ENCODE results near the gene GRIK1. TPM values are rescaled to one million over a fixed set of nuclear protein-coding genes. Genes with fewer than 3 reads are reported as not detected.

GRIK1 gene
- total RNA-seq, 3 donors from 2014 or later: 0.38 to 0.41 TPM; not detected in 1

GRCh38 chr21:29490016-29490415 is 449.8 kb downstream of the GRIK1 start:
- Histone ChIP-seq H3K9me3 (no peaks in the 10 kb centered on the region), H3K4me1 (ENCODE audit: low read depth) (no peaks in the 10 kb centered on the region), H3K4me3 (no peak overlapping the region), H3K36me3 (ENCODE audit: low read depth) (no peaks in the 10 kb centered on the region)
- intact Hi-C loops (cut with DNase I, micrococcal nuclease): no loop called here
- no peak for TF ChIP-seq CTCF (IDR thresholded peaks at IDR 0.05)
- DNase-seq (no peak), ATAC-seq (no peak)

- Histone ChIP-seq H3K4me3 (no peak overlapping the region), H3K4me1 (ENCODE audit: low read depth) (no peaks in the 10 kb centered on the region), H3K9me3 (no peaks in the 10 kb centered on the region), H3K36me3 (ENCODE audit: low read depth) (no peaks in the 10 kb centered on the region)
- intact Hi-C loops (cut with DNase I, micrococcal nuclease): no loop called here
- no peak for ATAC-seq
- DNase-seq: no peak
- no peak for TF ChIP-seq CTCF (IDR thresholded peaks at IDR 0.05)
Observed at GRCh38 chr21:29487154-29487553, 452.6 kb downstream of the GRIK1 start.

Other genes starting within 250 kb of the GRIK1 start
- not detected for gene CLDN17, start 226.8 kb upstream of the GRIK1 start, total RNA-seq

All from mucosa of descending colon (tissue), 3 donors.